Ascending aorta (tissue), 2 donors: Measurements from ENCODE around the gene ARHGAP15. TPM values are rescaled to one million over a fixed set of nuclear protein-coding genes. Genes with fewer than 3 reads are reported as not detected.

Source experiments
- DNase-seq, 2 donors: peaks; one replicate each; pipeline ENCODE4 v3.0.0-alpha.2; 2019; ENCODE audit warnings: low spot score in 2 of 2
- H3K27ac ChIP-seq, 2 donors: fragments of 200-600 bp; sonication (generic); one replicate each; pipeline ENCODE4 v1.5.1; 2016 to 2017; ENCODE audit warnings: mild to moderate bottlenecking in 1 of 2
- H3K27me3 ChIP-seq: fragments of 200-600 bp; sonication (generic); one replicate; pipeline ENCODE4 v1.5.1; 2017
- H3K36me3 ChIP-seq, 2 donors: fragments of 200-600 bp; sonication (generic); one replicate each; pipeline ENCODE4 v1.5.1; 2016
- H3K4me1 ChIP-seq, 2 donors: fragments of 200-600 bp; sonication (generic); one replicate each; pipeline ENCODE4 v1.5.1; 2016 to 2017; ENCODE audit warnings: mild to moderate bottlenecking in 1 of 2
- H3K4me3 ChIP-seq, 2 donors: fragments of 200-600 bp; sonication (generic); one replicate each; pipeline ENCODE4 v1.5.1; 2016 to 2017; ENCODE audit warnings: mild to moderate bottlenecking in 1 of 2
- H3K9me3 ChIP-seq, 2 donors: fragments of 200-600 bp; sonication (generic); one replicate each; pipeline ENCODE4 v1.5.1; 2016
- CTCF ChIP-seq, 3 experiments: fragments of 200-600 bp in 2 of 3; fragments of 450-650 bp in 1 of 3; sonication (generic) in 2 of 3; IDR thresholded peaks; one replicate each; pipeline ENCODE4 v1.5.1; 2016 to 2019; ENCODE audit warnings: antibody characterized with exemption in 3 of 3, mild to moderate bottlenecking in 1 of 3, moderate library complexity in 1 of 3
- intact Hi-C: fragments of 100-400 bp; cut with DNase I; formaldehyde crosslinking; loops from one replicate; pipeline ENCODE4 v1.15.1; 2023
- total RNA-seq: library from RNA; depleted of rRNA; stranded (reverse); fragments of >200 nt; gene quantifications from one replicate; pipeline ENCODE4 v1.1.0, GENCODE V29; 2016

ARHGAP15 gene
- total RNA-seq, 1 donor from 2014 or later, result 1.4 TPM

GRCh38 chr2:143802871-143803650 lies 673.8 kb downstream of the ARHGAP15 start:
- H3K27ac ChIP-seq, result no peak overlapping the region
- H3K4me1 ChIP-seq, result no peaks in the 10 kb centered on the region
- H3K27me3 ChIP-seq, result no peaks in the 10 kb centered on the region
- TF ChIP-seq CTCF (IDR thresholded peaks at IDR 0.05), result no peak
- no peak overlapping the region for H3K4me3 ChIP-seq
- intact Hi-C loops, result no loop called here
- H3K36me3 ChIP-seq, result no peaks in the 10 kb centered on the region
- DNase-seq, result no peak
- no peaks in the 10 kb centered on the region for H3K9me3 ChIP-seq

GRCh38 chr2:143803936-143804335 lies 674.7 kb downstream of the ARHGAP15 start:
- intact Hi-C loops, result no loop called here
- H3K36me3 ChIP-seq, result no peaks in the 10 kb centered on the region

DNA sequence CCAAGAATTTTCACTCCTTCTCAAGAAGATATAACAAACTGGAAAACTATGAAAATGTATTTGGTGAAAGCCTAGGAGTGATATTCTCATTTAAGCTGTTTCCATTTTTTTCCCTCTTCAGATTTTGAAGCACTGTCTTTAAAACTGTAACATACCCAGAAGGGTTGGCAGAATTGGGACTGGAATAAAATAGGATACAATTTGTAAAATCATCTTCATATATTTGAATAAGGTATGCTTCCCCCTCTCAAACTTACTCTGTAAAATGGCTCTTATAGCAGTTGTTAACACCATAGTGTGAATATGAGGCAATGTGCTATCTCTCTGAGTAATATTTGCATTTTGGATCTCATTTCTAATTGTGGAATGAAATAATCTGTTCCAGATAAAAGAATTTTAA lies 676.4 kb downstream of the ARHGAP15 start:
- intact Hi-C loops, result no loop called here
- H3K27ac ChIP-seq, result no peak overlapping the region

More at GRCh38 chr2:143803936-143804335, 674.7 kb downstream of the ARHGAP15 start:
- no peak overlapping the region for H3K27ac ChIP-seq
- no peaks in the 10 kb centered on the region for H3K4me1 ChIP-seq
- no peaks in the 10 kb centered on the region for H3K27me3 ChIP-seq
- no peaks in the 10 kb centered on the region for H3K9me3 ChIP-seq
- H3K4me3 ChIP-seq, result no peak overlapping the region
- DNase-seq, result no peak
- TF ChIP-seq CTCF (IDR thresholded peaks at IDR 0.05), result no peak

DNA sequence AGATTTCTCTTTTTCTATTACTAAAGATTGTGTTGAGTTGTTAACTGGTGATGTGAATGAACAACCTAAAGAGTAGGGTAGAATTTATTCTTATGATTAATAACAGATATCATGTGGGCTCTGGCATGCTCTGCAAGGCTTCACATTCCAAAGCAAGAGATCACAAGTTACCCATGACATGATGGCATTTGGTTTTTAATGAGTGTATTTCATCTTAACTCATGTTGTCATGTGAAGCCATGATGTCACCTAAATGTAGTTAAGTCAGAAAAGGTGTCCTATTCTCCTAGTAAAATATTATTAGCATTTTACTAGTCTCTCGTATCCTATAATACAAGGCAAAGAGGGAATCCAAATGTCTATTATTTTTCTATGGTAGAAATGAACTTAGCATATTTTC lies 678.0 kb downstream of the ARHGAP15 start:
- TF ChIP-seq CTCF (IDR thresholded peaks at IDR 0.05), result no peak
- Histone ChIP-seq H3K9me3 (no peaks in the 10 kb centered on the region), H3K4me1 (no peaks in the 10 kb centered on the region), H3K27ac (no peak overlapping the region), H3K27me3 (no peaks in the 10 kb centered on the region), H3K4me3 (no peak overlapping the region), H3K36me3 (no peaks in the 10 kb centered on the region)
- intact Hi-C loops, result no loop called here
- DNase-seq, result no peak

More for the DNA sequence above, 676.4 kb downstream of the ARHGAP15 start:
- no peaks in the 10 kb centered on the region for H3K4me1 ChIP-seq
- H3K4me3 ChIP-seq, result no peak overlapping the region
- no peaks in the 10 kb centered on the region for H3K36me3 ChIP-seq
- no peak for DNase-seq
- no peaks in the 10 kb centered on the region for H3K9me3 ChIP-seq
- no peaks in the 10 kb centered on the region for H3K27me3 ChIP-seq
- no peak for TF ChIP-seq CTCF (IDR thresholded peaks at IDR 0.05)

DNA sequence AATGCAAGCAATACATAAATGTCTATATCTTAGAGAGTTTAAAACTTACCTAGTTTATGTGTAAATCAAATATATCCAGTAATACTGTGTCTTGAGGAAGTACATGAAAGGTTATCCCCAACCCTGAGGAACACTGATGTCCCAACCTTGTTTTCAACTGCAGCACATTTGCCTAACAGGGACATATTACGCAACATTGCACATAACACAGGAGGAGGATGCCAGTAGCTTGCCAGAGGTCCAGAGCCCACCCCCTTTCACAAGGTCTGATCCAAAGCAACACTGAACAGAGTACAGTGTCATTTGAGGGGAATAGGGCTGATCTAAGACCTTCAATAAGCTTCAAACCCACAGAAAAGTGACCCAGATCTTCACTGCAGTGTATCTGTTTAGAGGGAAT lies 678.5 kb downstream of the ARHGAP15 start:
- intact Hi-C loops, result no loop called here
- DNase-seq, result no peak
- no peaks in the 10 kb centered on the region for H3K4me1 ChIP-seq

More for the DNA sequence above, 678.5 kb downstream of the ARHGAP15 start:
- no peaks in the 10 kb centered on the region for H3K9me3 ChIP-seq
- H3K4me3 ChIP-seq, result no peak overlapping the region
- H3K27ac ChIP-seq, result no peak overlapping the region
- no peaks in the 10 kb centered on the region for H3K36me3 ChIP-seq
- no peak for TF ChIP-seq CTCF (IDR thresholded peaks at IDR 0.05)
- H3K27me3 ChIP-seq, result no peaks in the 10 kb centered on the region
